Measurements from ENCODE around the gene NCLN. TPM values are rescaled to one million over a fixed set of nuclear protein-coding genes. Genes with fewer than 3 reads are reported as not detected.

Gene NCLN
- total and polyA plus RNA-seq, 9 of the 15 experiments (the other 6 are each of a cell fraction or from before 2014, with no cell fraction given), result 3.8 to 126 (median 39.6) TPM

GRCh38 chr19:3185461-3186159, at the start of gene NCLN (continued):
- TF ChIP-seq ZBTB11 (CRISPR knock-in tag; IDR thresholded peaks at IDR 0.05) (peak in 2 of 3 experiments; percentile 40 to 94; a peak in 3 of 6 replicates), FUS (optimal IDR thresholded peaks at IDR 0.05; ENCODE audit: low read depth, low read length) (no peak), MEF2D (tag; conservative IDR thresholded peaks at IDR 0.05; ENCODE audit: low read depth) (0 out of 2 replicates have a peak, but pooled peaks have one; percentile 9), SMAD2 (IDR thresholded peaks at IDR 0.05; ENCODE audit: low read depth, low read length) (no peak), ZBTB49 (CRISPR knock-in tag; IDR thresholded peaks at IDR 0.05; ENCODE audit: borderline replicate concordance) (no peak), EP400 (IDR thresholded peaks at IDR 0.05) (peak; percentile 76), ELK3 (CRISPR knock-in tag; IDR thresholded peaks at IDR 0.05) (no peak), POLR3G (IDR thresholded peaks at IDR 0.05; ENCODE audit: extremely low read depth, insufficient read length, insufficient replicate concordance) (no peak), ZNF76 (CRISPR knock-in tag; IDR thresholded peaks at IDR 0.05; ENCODE audit: borderline replicate concordance) (peak; percentile 37; the same call in 1 of the 2 replicates), DNMT1 (IDR thresholded peaks at IDR 0.05) (no peak), MITF (IDR thresholded peaks at IDR 0.05) (0 out of 2 replicates have a peak, but pooled peaks have one; percentile 9), ATF7 (IDR thresholded peaks at IDR 0.05) (peak; percentile 60; the same call in 1 of the 2 replicates), ZBTB9 (CRISPR knock-in tag; IDR thresholded peaks at IDR 0.05) (no peak), ZNF717 (CRISPR knock-in tag; IDR thresholded peaks at IDR 0.05) (no peak), SMAD3 (CRISPR knock-in tag; conservative IDR thresholded peaks at IDR 0.05) (0 out of 2 replicates have a peak, but pooled peaks have one; percentile 21), KDM4B (IDR thresholded peaks at IDR 0.05; ENCODE audit: borderline replicate concordance in 2 of 2, low read depth in 1 of 2) (0 out of 4 replicates have a peak, but pooled peaks of 1 of the 2 experiments have one; percentile 75)
